ENCODE data around the gene LLPH. TPM values are rescaled to one million over a fixed set of nuclear protein-coding genes. Genes with fewer than 3 reads are reported as not detected.
"Not testable (repeated sequence)": the region's sequence is repeated elsewhere in the genome, so short reads cannot be mapped to it uniquely, and the experiment has no call there.

LLPH gene
- total RNA-seq, result 4.7 and 5.1 TPM in 2 replicates

GRCh38 chr12:66130267-66131066 is at the start of gene LLPH:
Gene LLPH (minus strand): TSS chr12:66130750. CDS start chr12:66129106, 1,644 bp downstream.
- peak within 1 kb of the TSS; percentile 87 for H2AFZ ChIP-seq (ENCODE audit: low read length)
- peaks cover 51% of the 10 kb centered on the region for H3K79me2 ChIP-seq (ENCODE audit: insufficient read depth, low read length)
- peak within 1 kb of the TSS; percentile 95 for H3K4me2 ChIP-seq (ENCODE audit: insufficient read depth, low read length)
- peaks cover 20% of the 10 kb centered on the region for H3K4me1 ChIP-seq (ENCODE audit: insufficient read depth, low read length)
- H3K9me3 ChIP-seq (ENCODE audit: low read depth, low read length), result no peaks in the 10 kb centered on the region
- H3K27ac ChIP-seq (ENCODE audit: low read depth, low read length), result peak within 1 kb of the TSS; percentile 92
- peaks cover 29% of the 10 kb centered on the region for H3K36me3 ChIP-seq (ENCODE audit: insufficient read depth, low read length)
- peak; percentile 98 for DNase-seq (ENCODE audit: insufficient read length, low spot score, missing footprints)
- no peaks in the 10 kb centered on the region for H3K27me3 ChIP-seq (ENCODE audit: insufficient read depth, low read length)
- no peak for TF ChIP-seq CTCF (IDR thresholded peaks at IDR 0.05; ENCODE audit: extremely low read depth, low read depth, low read length)
- H3K4me3 ChIP-seq (ENCODE audit: insufficient read depth, low read length), result peak within 1 kb of the TSS; percentile 97
- H4K20me1 ChIP-seq (ENCODE audit: insufficient read depth, low read length), result peaks cover 10% of the 10 kb centered on the region

GRCh38 chr12:66176105-66176900 is 45.8 kb upstream of the LLPH start:
- no peak overlapping the region for H3K4me3 ChIP-seq (ENCODE audit: insufficient read depth, low read length)
- no peak for DNase-seq (ENCODE audit: insufficient read length, low spot score, missing footprints)
- H3K79me2 ChIP-seq (ENCODE audit: insufficient read depth, low read length), result no peaks in the 10 kb centered on the region
- no peak overlapping the region for H3K4me2 ChIP-seq (ENCODE audit: insufficient read depth, low read length)
- H3K36me3 ChIP-seq (ENCODE audit: insufficient read depth, low read length), result no peaks in the 10 kb centered on the region
- H3K27ac ChIP-seq (ENCODE audit: low read depth, low read length), result no peak overlapping the region
- H4K20me1 ChIP-seq (ENCODE audit: insufficient read depth, low read length), result no peaks in the 10 kb centered on the region
- TF ChIP-seq CTCF (IDR thresholded peaks at IDR 0.05; ENCODE audit: extremely low read depth, low read depth, low read length), result no peak
- H2AFZ ChIP-seq (ENCODE audit: low read length), result no peak overlapping the region
- peaks cover 7% of the 10 kb centered on the region for H3K27me3 ChIP-seq (ENCODE audit: insufficient read depth, low read length)
- H3K4me1 ChIP-seq (ENCODE audit: insufficient read depth, low read length), result no peaks in the 10 kb centered on the region
- H3K9me3 ChIP-seq (ENCODE audit: low read depth, low read length), result no peaks in the 10 kb centered on the region

DNA sequence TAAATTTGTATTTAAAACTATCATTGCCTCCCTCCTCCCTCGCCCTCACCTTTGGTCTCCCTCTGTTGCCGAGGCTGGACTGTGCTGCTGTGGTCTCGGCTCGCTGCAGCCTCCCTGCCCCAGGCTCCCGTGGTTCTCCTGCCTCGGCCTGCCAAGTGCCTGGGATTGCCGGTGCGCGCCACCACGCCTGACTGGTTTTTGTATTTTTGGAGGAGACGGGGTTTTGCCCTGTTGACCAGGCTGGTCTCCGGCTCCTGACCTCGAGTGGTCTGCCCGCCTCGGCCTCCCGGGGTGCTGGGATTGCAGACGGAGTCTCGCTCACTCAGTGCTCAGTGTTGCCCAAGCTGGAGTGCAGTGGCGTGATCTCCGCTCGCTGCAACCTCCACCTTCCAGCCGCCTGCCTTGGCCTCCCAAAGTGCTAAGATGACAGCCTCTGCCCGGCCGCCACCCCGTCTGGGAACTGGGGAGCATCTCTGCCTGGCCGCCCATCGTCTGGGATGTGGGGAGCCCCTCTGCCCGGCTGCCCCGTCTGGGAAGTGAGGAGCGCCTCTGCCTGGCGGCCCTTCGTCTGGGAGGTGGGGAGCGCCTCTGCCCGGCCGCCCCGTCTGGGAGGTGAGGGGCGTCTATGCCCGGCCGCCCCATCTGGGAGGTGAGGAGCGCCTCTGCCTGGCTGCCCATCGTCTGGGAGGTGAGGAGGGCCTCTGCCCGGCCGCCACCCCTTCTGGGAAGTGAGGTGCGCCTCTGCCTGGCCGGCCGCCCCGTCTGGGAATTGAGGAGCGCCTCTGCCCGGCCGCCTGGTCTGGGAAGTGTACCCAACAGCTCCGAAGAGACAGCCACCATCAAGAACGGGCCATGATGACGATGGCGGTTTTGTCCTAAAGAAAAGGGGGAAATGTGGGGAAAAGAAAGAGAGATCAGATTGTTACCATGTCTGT is 44.1 kb upstream of the LLPH start:
- not testable (repeated sequence) for H3K4me2 ChIP-seq (ENCODE audit: insufficient read depth, low read length); H2AFZ ChIP-seq (ENCODE audit: low read length); H4K20me1 ChIP-seq (ENCODE audit: insufficient read depth, low read length); H3K79me2 ChIP-seq (ENCODE audit: insufficient read depth, low read length); H3K27ac ChIP-seq (ENCODE audit: low read depth, low read length); H3K36me3 ChIP-seq (ENCODE audit: insufficient read depth, low read length); H3K9me3 ChIP-seq (ENCODE audit: low read depth, low read length); DNase-seq (ENCODE audit: insufficient read length, low spot score, missing footprints); H3K4me1 ChIP-seq (ENCODE audit: insufficient read depth, low read length); H3K4me3 ChIP-seq (ENCODE audit: insufficient read depth, low read length); H3K27me3 ChIP-seq (ENCODE audit: insufficient read depth, low read length)

GRCh38 chr12:66170606-66171005 is 40.1 kb upstream of the LLPH start:
- Histone ChIP-seq H3K36me3 (ENCODE audit: insufficient read depth, low read length) (peaks cover 3% of the 10 kb centered on the region), H3K4me1 (ENCODE audit: insufficient read depth, low read length) (peaks cover 8% of the 10 kb centered on the region), H3K4me3 (ENCODE audit: insufficient read depth, low read length) (peak overlapping the region; percentile 95), H3K4me2 (ENCODE audit: insufficient read depth, low read length) (peak overlapping the region; percentile 97), H3K79me2 (ENCODE audit: insufficient read depth, low read length) (peaks cover 31% of the 10 kb centered on the region), H3K27me3 (ENCODE audit: insufficient read depth, low read length) (no peaks in the 10 kb centered on the region), H4K20me1 (ENCODE audit: insufficient read depth, low read length) (no peaks in the 10 kb centered on the region), H3K9me3 (ENCODE audit: low read depth, low read length) (no peaks in the 10 kb centered on the region), H3K27ac (ENCODE audit: low read depth, low read length) (no peak overlapping the region), H2AFZ (ENCODE audit: low read length) (no peak overlapping the region)
- no peak for TF ChIP-seq CTCF (IDR thresholded peaks at IDR 0.05; ENCODE audit: extremely low read depth, low read depth, low read length)
- DNase-seq (ENCODE audit: insufficient read length, low spot score, missing footprints), result no peak
